ENCODE results near the gene WFIKKN1. TPM values are rescaled to one million over a fixed set of nuclear protein-coding genes. Genes with fewer than 3 reads are reported as not detected.

WFIKKN1 gene
- total RNA-seq, 2 experiments from 2014 or later: 0.47 to 1.2 TPM

DNA sequence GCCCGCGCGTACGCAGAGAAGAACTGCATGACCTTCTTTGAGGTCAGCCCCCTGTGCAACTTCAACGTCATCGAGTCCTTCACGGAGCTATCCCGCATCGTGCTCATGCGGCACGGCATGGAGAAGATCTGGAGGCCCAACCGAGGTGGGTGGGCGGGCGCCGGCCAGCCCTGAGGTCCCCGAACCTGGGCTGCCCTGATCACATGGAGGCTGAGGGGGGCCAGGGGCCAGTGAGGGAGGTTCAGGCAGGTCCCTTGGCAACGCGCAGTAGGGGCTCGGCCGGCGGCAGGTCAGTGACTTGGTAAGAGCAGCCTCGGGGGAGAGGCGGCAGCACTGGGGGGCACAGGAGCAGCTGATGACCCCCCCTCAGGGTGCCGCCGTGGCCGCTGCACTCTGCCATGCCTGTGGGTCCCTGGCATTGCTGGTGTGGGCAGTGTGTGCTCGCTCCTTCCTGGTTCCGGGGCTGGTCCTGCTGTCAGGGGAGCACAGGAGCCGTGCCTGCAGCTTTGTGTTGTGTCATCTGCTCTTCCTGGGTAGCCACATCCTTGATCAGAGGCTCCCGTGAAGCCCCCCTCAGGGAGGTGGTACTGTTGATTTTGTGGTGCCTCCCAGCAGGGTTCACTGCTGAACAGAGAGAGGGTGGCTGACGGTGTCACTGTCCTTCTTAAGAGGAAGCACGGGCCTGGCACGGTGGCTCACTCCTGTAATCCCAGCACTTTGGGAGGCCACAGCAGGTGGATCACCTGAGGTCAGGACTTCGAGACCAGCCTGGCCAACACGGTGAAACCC, 4.6 kb upstream of the WFIKKN1 start:
- Histone ChIP-seq H3K4me3 (ENCODE audit: low read depth, low read length, poor library complexity, severe bottlenecking) (no peak overlapping the region), H3K9me3 (ENCODE audit: low read length) (no peaks in the 10 kb centered on the region), H3K36me3 (ENCODE audit: insufficient read depth, low read length) (no peaks in the 10 kb centered on the region), H3K27ac (ENCODE audit: low read depth, low read length, poor library complexity, severe bottlenecking) (no peak overlapping the region), H2AFZ (ENCODE audit: low read length) (no peak overlapping the region), H3K4me2 (ENCODE audit: low read length) (no peak overlapping the region), H4K20me1 (ENCODE audit: insufficient read depth, low read length) (no peaks in the 10 kb centered on the region), H3K79me2 (ENCODE audit: insufficient read depth, low read depth, low read length) (no peaks in the 10 kb centered on the region), H3K9me2 (ENCODE audit: insufficient read depth, low read length) (no peaks in the 10 kb centered on the region), H3K4me1 (ENCODE audit: insufficient read depth, low read length, poor library complexity, severe bottlenecking) (no peaks in the 10 kb centered on the region)
- BruUV-seq (replicated peaks): no TSS peak
- intact Hi-C loops (cut with micrococcal nuclease; ENCODE audit: unreplicated experiment): no loop called here
- ChIA-PET POLR2A (no interaction called here), CTCF (ENCODE audit: unreplicated experiment) (no interaction called here)
- DNase-seq (ENCODE audit: low spot score): no peak
- TF ChIP-seq, protein P1, sequence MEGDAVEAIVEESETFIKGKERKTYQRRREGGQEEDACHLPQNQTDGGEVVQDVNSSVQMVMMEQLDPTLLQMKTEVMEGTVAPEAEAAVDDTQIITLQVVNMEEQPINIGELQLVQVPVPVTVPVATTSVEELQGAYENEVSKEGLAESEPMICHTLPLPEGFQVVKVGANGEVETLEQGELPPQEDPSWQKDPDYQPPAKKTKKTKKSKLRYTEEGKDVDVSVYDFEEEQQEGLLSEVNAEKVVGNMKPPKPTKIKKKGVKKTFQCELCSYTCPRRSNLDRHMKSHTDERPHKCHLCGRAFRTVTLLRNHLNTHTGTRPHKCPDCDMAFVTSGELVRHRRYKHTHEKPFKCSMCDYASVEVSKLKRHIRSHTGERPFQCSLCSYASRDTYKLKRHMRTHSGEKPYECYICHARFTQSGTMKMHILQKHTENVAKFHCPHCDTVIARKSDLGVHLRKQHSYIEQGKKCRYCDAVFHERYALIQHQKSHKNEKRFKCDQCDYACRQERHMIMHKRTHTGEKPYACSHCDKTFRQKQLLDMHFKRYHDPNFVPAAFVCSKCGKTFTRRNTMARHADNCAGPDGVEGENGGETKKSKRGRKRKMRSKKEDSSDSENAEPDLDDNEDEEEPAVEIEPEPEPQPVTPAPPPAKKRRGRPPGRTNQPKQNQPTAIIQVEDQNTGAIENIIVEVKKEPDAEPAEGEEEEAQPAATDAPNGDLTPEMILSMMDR (conservative IDR thresholded peaks at IDR 0.05; ENCODE audit: low read length): no peak
- no peak for TF ChIP-seq EZH2phosphoT487 (IDR thresholded peaks at IDR 0.05; ENCODE audit: borderline replicate concordance, low read depth, low read length)

DNA sequence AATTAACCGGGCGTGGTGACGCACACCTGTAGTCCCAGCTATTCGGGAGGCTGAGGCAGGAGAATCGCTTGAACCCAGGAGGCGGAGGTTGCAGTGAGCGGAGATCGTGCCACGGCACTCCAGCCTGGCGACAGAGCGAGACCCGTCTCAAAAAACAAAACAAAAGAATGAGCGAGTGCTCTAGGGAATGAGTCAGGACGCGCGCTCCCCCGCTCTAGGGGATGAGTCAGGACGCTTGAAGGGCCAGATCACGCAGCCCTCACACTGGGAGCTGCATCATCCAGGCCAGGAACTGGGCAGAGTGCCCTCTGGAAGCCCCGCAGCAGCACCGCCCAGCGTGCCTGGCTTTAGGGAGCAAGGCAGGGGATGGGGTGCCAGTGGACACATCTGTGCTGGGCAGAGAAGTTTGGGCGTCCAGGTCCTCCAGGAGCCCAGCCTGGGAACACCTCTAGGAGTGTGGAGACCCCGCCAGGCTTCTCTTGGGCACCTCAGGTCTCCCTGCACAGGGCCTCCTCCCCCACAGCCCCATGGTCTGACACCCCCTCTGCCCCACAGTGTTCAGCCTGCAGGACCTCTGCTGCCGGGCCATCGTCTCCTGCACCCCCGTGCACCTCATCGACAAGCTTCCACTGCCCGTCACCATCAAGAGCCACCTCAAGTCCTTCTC, 3.9 kb upstream of the WFIKKN1 start:
- H3K27ac ChIP-seq (ENCODE audit: low read depth, low read length, poor library complexity, severe bottlenecking): no peak overlapping the region
- H3K4me2 ChIP-seq (ENCODE audit: low read length): no peak overlapping the region
- BruUV-seq (replicated peaks): no TSS peak
- no peaks in the 10 kb centered on the region for H4K20me1 ChIP-seq (ENCODE audit: insufficient read depth, low read length)
- no peaks in the 10 kb centered on the region for H3K9me2 ChIP-seq (ENCODE audit: insufficient read depth, low read length)
- ChIA-PET POLR2A (no interaction called here), CTCF (ENCODE audit: unreplicated experiment) (no interaction called here)
- no peaks in the 10 kb centered on the region for H3K9me3 ChIP-seq (ENCODE audit: low read length)
- no peaks in the 10 kb centered on the region for H3K36me3 ChIP-seq (ENCODE audit: insufficient read depth, low read length)
- no peak overlapping the region for H2AFZ ChIP-seq (ENCODE audit: low read length)
- no peaks in the 10 kb centered on the region for H3K79me2 ChIP-seq (ENCODE audit: insufficient read depth, low read depth, low read length)
- H3K4me3 ChIP-seq (ENCODE audit: low read depth, low read length, poor library complexity, severe bottlenecking): no peak overlapping the region
- TF ChIP-seq EZH2phosphoT487 (IDR thresholded peaks at IDR 0.05; ENCODE audit: borderline replicate concordance, low read depth, low read length): no peak
- TF ChIP-seq, protein P1 (conservative IDR thresholded peaks at IDR 0.05; ENCODE audit: low read length): no peak
- intact Hi-C loops (cut with micrococcal nuclease; ENCODE audit: unreplicated experiment): no loop called here
- DNase-seq (ENCODE audit: low spot score): no peak
- H3K4me1 ChIP-seq (ENCODE audit: insufficient read depth, low read length, poor library complexity, severe bottlenecking): no peaks in the 10 kb centered on the region
